Mesendoderm (in vitro differentiated cells): Measurements from ENCODE around the gene CBFA2T2.
"Not testable (repeated sequence)": the region's sequence is repeated elsewhere in the genome, so short reads cannot be mapped to it uniquely, and the experiment has no call there.

ENCODE experiments used
- DNase-seq: peaks from one replicate; pipeline ENCODE4 v3.0.0; 2013
- H2AK5ac ChIP-seq: 2 replicates; pipeline ENCODE4 v1.6.1; 2013; ENCODE audit warnings: low read length, inconsistent platforms
- H2BK120ac ChIP-seq: 2 replicates; pipeline ENCODE4 v1.6.1; 2013; ENCODE audit warnings: low read depth, mild to moderate bottlenecking, low read length, moderate library complexity, mixed read lengths
- H2BK15ac ChIP-seq: replicated peaks from 2 replicates; pipeline ENCODE4 v1.6.1; 2013; ENCODE audit warnings: low read depth, mild to moderate bottlenecking, moderate library complexity
- H2BK5ac ChIP-seq: 2 replicates; pipeline ENCODE4 v1.6.1; 2013; ENCODE audit warnings: low read length, inconsistent platforms
- H3K18ac ChIP-seq: 2 replicates; pipeline ENCODE4 v1.6.1; 2013; ENCODE audit warnings: mild to moderate bottlenecking, low read length, mixed read lengths
- H3K23ac ChIP-seq: one replicate; pipeline ENCODE4 v1.6.1; 2013; ENCODE audit warnings: low read length
- H3K27ac ChIP-seq: 2 replicates; pipeline ENCODE4 v1.5.1; 2013; ENCODE audit warnings: low read depth, mild to moderate bottlenecking, inconsistent platforms, low read length, moderate library complexity
- H3K27me3 ChIP-seq: 2 replicates; pipeline ENCODE4 v1.6.1; 2013; ENCODE audit warnings: low read length, control low read depth, mild to moderate bottlenecking, inconsistent platforms; ENCODE audit not compliant: insufficient read depth, poor library complexity
- H3K36me3 ChIP-seq: 2 replicates; pipeline ENCODE4 v1.6.1; 2013; ENCODE audit warnings: low read length, inconsistent platforms; ENCODE audit not compliant: control insufficient read depth, insufficient read depth
- H3K4ac ChIP-seq: one replicate; pipeline ENCODE4 v1.6.1; 2013; ENCODE audit warnings: low read depth, mild to moderate bottlenecking, low read length, moderate library complexity
- H3K4me1 ChIP-seq: 2 replicates; pipeline ENCODE4 v1.6.1; 2013; ENCODE audit warnings: low read depth, low read length, inconsistent platforms; ENCODE audit not compliant: control insufficient read depth
- H3K4me2 ChIP-seq: 2 replicates; pipeline ENCODE4 v1.6.1; 2013; ENCODE audit warnings: low read length
- H3K4me3 ChIP-seq: 2 replicates; pipeline ENCODE4 v1.5.1; 2013; ENCODE audit warnings: mild to moderate bottlenecking, low read length
- H3K56ac ChIP-seq: one replicate; pipeline ENCODE4 v1.6.1; 2013; ENCODE audit warnings: low read length
- H3K79me1 ChIP-seq: 2 replicates; pipeline ENCODE4 v1.6.1; 2013; ENCODE audit warnings: low read length, inconsistent platforms
- H3K79me2 ChIP-seq: 2 replicates; pipeline ENCODE4 v1.6.1; 2013; ENCODE audit warnings: mild to moderate bottlenecking, low read length; ENCODE audit not compliant: control insufficient read depth, insufficient read depth
- H3K9ac ChIP-seq: 2 replicates; pipeline ENCODE4 v1.6.1; 2013; ENCODE audit warnings: low read length, inconsistent platforms
- H4K5ac ChIP-seq: one replicate; pipeline ENCODE4 v1.6.1; 2013; ENCODE audit warnings: low read length
- H4K8ac ChIP-seq: one replicate; pipeline ENCODE4 v1.6.1; 2013; ENCODE audit warnings: low read depth, mild to moderate bottlenecking, control low read depth, low read length, moderate library complexity
- WGBS: extraction: QIAGEN DNeasy Blood & Tissue Kit; methylation state at CpG from one replicate; pipeline ENCODE4 v1.1.7; 2013; ENCODE audit warnings: low lambda C conversion rate, missing lambda C conversion rate; ENCODE audit not compliant: insufficient coverage; ENCODE audit errors: extremely low coverage; 5-methylcytosine and 5-hydroxymethylcytosine counted together

CBFA2T2 gene

GRCh38 chr20:33558348-33559144 is 68.7 kb downstream of the CBFA2T2 start:
- Histone ChIP-seq H3K79me1 (no peaks in the 10 kb centered on the region), H2BK15ac (no peak overlapping the region), H3K36me3 (no peaks in the 10 kb centered on the region), H3K23ac (no peak overlapping the region), H4K8ac (no peak overlapping the region), H3K4me1 (no peaks in the 10 kb centered on the region), H3K4ac (no peak overlapping the region), H3K18ac (no peak overlapping the region), H3K79me2 (no peaks in the 10 kb centered on the region), H2BK120ac (no peak overlapping the region), H4K5ac (no peak overlapping the region), H3K27me3 (no peaks in the 10 kb centered on the region), H2BK5ac (no peak overlapping the region), H3K56ac (no peak overlapping the region), H3K4me3 (no peak overlapping the region), H3K4me2 (no peak overlapping the region), H3K27ac (no peak overlapping the region), H3K9ac (no peak overlapping the region), H2AK5ac (no peak overlapping the region)
- WGBS: no CpG with 5 or more reads among the region's 9 CpGs
- DNase-seq: no peak

DNA sequence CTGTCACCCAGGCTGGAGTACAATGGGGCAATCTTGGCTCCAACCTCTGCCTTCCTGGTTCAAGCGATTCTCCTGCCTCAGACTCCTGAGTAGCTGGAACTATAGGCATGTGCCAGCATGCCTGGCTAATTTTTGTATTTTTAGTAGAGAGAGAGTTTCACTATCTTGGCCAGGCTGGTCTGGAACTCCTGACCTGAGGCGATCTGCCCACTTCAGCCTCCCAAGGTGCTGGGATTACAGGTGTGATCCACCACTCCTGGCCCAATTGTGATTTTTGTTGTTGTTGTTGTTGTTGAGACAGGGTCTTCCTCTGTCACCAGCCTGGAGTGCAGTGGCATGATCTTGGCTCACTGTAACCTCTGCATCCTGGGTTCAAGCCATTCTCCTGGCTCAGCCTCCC is 69.3 kb downstream of the CBFA2T2 start:
- no peak overlapping the region for H3K56ac ChIP-seq

GRCh38 chr20:33560026-33560425 is 70.1 kb downstream of the CBFA2T2 start:
- H3K18ac ChIP-seq: no peak overlapping the region
- H3K27me3 ChIP-seq: no peaks in the 10 kb centered on the region
- H3K9ac ChIP-seq: no peak overlapping the region
- no peak overlapping the region for H2BK5ac ChIP-seq
- H2AK5ac ChIP-seq: no peak overlapping the region
- no peak overlapping the region for H2BK120ac ChIP-seq
- H3K4me3 ChIP-seq: no peak overlapping the region
- no CpG with 5 or more reads among the region's 2 CpGs for WGBS
- H3K79me1 ChIP-seq: no peaks in the 10 kb centered on the region
- H3K23ac ChIP-seq: no peak overlapping the region
- H3K4me1 ChIP-seq: no peaks in the 10 kb centered on the region
- no peak overlapping the region for H3K56ac ChIP-seq
- H3K27ac ChIP-seq: no peak overlapping the region
- no peak overlapping the region for H4K8ac ChIP-seq
- no peak overlapping the region for H2BK15ac ChIP-seq
- H3K4ac ChIP-seq: no peak overlapping the region
- no peaks in the 10 kb centered on the region for H3K36me3 ChIP-seq
- H3K79me2 ChIP-seq: no peaks in the 10 kb centered on the region
- no peak overlapping the region for H4K5ac ChIP-seq
- no peak for DNase-seq
- no peak overlapping the region for H3K4me2 ChIP-seq

More for the DNA sequence above, 69.3 kb downstream of the CBFA2T2 start:
- H3K4me2 ChIP-seq: no peak overlapping the region
- H3K4me1 ChIP-seq: no peaks in the 10 kb centered on the region
- H2AK5ac ChIP-seq: no peak overlapping the region
- no peak overlapping the region for H2BK5ac ChIP-seq
- no peak overlapping the region for H4K8ac ChIP-seq
- H4K5ac ChIP-seq: no peak overlapping the region
- no peaks in the 10 kb centered on the region for H3K79me1 ChIP-seq
- no peak overlapping the region for H2BK15ac ChIP-seq
- H3K27ac ChIP-seq: no peak overlapping the region
- H3K23ac ChIP-seq: no peak overlapping the region
- no peaks in the 10 kb centered on the region for H3K27me3 ChIP-seq
- no peak overlapping the region for H3K18ac ChIP-seq
- H3K36me3 ChIP-seq: no peaks in the 10 kb centered on the region
- H3K4ac ChIP-seq: no peak overlapping the region
- WGBS: no CpG with 5 or more reads among the region's 2 CpGs
- H3K79me2 ChIP-seq: no peaks in the 10 kb centered on the region
- no peak for DNase-seq
- H2BK120ac ChIP-seq: no peak overlapping the region
- no peak overlapping the region for H3K9ac ChIP-seq
- no peak overlapping the region for H3K4me3 ChIP-seq

GRCh38 chr20:33561053-33561452 is 71.2 kb downstream of the CBFA2T2 start:
- not testable (repeated sequence) for H3K18ac ChIP-seq, H3K79me2 ChIP-seq, DNase-seq, H3K4me1 ChIP-seq, H3K56ac ChIP-seq, H3K9ac ChIP-seq, H4K5ac ChIP-seq, H3K79me1 ChIP-seq, H3K4me2 ChIP-seq, H3K4ac ChIP-seq, H3K27me3 ChIP-seq, H3K4me3 ChIP-seq, H2BK15ac ChIP-seq, H2BK120ac ChIP-seq, H2BK5ac ChIP-seq, H3K27ac ChIP-seq, H4K8ac ChIP-seq, H2AK5ac ChIP-seq, H3K36me3 ChIP-seq, H3K23ac ChIP-seq
- no CpG with 5 or more reads among the region's 6 CpGs for WGBS

GRCh38 chr20:33561692-33562601 is 72.1 kb downstream of the CBFA2T2 start:
- Histone ChIP-seq H4K5ac (no peak overlapping the region), H3K4me3 (no peak overlapping the region), H3K18ac (no peak overlapping the region), H3K79me1 (no peaks in the 10 kb centered on the region), H3K27ac (no peak overlapping the region), H3K79me2 (no peaks in the 10 kb centered on the region), H2BK15ac (no peak overlapping the region), H3K4me1 (no peaks in the 10 kb centered on the region), H3K56ac (no peak overlapping the region), H3K27me3 (no peaks in the 10 kb centered on the region), H2BK120ac (no peak overlapping the region), H3K36me3 (no peaks in the 10 kb centered on the region), H3K4me2 (no peak overlapping the region), H2BK5ac (no peak overlapping the region), H2AK5ac (no peak overlapping the region), H3K4ac (no peak overlapping the region), H3K9ac (no peak overlapping the region), H4K8ac (no peak overlapping the region), H3K23ac (no peak overlapping the region)
- WGBS: no CpG with 5 or more reads among the region's 5 CpGs
- peak; percentile 64 for DNase-seq
